ENCODE results near the gene MPZL3. TPM values are rescaled to one million over a fixed set of nuclear protein-coding genes. Genes with fewer than 3 reads are reported as not detected.

Gene MPZL3
- total and polyA plus RNA-seq, 2 donors: 1.4 to 4.7 TPM

DNA sequence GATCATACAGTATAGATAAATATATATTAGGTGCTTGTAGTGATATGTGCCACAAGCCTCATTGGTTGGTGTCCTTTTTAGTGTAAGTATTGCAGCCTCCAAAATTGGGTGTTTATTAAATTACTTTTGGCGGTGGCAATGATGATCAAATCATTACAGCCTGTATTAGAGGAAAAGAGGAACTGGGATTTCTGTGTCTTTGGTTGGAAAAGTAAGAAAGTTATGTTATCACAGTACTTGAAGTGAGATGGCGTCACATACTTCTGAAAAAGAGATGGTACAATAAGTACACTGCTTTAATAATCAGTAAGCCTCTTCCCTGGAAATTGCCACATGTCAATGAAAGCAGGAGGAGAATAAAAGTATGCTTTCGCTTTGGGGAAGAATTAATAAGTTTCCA is 523 bp upstream of the MPZL3 start:
- WGBS: 69% methylated on average over 3 of the region's 3 CpGs
- no peak for DNase-seq (ENCODE audit: extremely low spot score)
- no peaks in the 10 kb centered on the region for H3K4me1 ChIP-seq (ENCODE audit: insufficient read depth)
- no peak overlapping the region for H3K4me3 ChIP-seq (ENCODE audit: low read depth, low read length)
- H3K27ac ChIP-seq (ENCODE audit: low read depth): no peak overlapping the region
- no peaks in the 10 kb centered on the region for H3K36me3 ChIP-seq (ENCODE audit: insufficient read depth)

DNA sequence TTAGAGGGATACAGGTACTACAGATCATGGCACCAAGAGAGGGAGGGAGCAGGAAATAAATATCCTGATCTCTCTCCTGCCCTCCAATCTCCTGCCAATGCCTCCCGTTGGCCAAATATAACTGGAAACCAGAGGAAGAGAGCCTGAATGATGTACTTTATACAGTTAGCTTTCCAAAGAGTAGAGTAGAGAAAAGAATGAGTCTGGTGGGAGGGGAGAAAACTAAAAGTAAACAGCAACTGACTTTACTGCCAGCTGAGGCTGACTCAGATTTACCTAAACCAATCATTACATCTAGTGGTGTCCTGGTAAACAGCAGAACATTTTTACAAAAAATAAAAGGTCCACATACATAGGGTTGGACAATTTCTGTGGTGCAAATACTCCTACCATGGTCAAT is 5.1 kb downstream of the MPZL3 start:
- 59% methylated on average over 1 of the region's 1 CpG for whole genome bisulfite sequencing
- no peak overlapping the region for H3K27ac ChIP-seq (ENCODE audit: low read depth)

GRCh38 chr11:118245936-118246562 is 6.1 kb downstream of the MPZL3 start:
- no peaks in the 10 kb centered on the region for H3K36me3 ChIP-seq (ENCODE audit: insufficient read depth)
- H3K4me1 ChIP-seq (ENCODE audit: insufficient read depth): peaks cover 1% of the 10 kb centered on the region
- DNase-seq (ENCODE audit: extremely low spot score): no peak
- H3K27ac ChIP-seq (ENCODE audit: low read depth): no peak overlapping the region
- WGBS: 93% methylated on average over 3 of the region's 3 CpGs
- H3K4me3 ChIP-seq (ENCODE audit: low read depth, low read length): no peak overlapping the region

More for the DNA sequence above, 5.1 kb downstream of the MPZL3 start:
- Histone ChIP-seq H3K4me3 (ENCODE audit: low read depth, low read length) (no peak overlapping the region), H3K4me1 (ENCODE audit: insufficient read depth) (peaks cover 1% of the 10 kb centered on the region), H3K36me3 (ENCODE audit: insufficient read depth) (no peaks in the 10 kb centered on the region)
- no peak for DNase-seq (ENCODE audit: extremely low spot score)

- 78% methylated on average over 3 of the region's 3 CpGs for WGBS
- no peak overlapping the region for H3K4me3 ChIP-seq (ENCODE audit: low read depth, low read length)
Observed at GRCh38 chr11:118243993-118244762, 8.0 kb downstream of the MPZL3 start.

DNA sequence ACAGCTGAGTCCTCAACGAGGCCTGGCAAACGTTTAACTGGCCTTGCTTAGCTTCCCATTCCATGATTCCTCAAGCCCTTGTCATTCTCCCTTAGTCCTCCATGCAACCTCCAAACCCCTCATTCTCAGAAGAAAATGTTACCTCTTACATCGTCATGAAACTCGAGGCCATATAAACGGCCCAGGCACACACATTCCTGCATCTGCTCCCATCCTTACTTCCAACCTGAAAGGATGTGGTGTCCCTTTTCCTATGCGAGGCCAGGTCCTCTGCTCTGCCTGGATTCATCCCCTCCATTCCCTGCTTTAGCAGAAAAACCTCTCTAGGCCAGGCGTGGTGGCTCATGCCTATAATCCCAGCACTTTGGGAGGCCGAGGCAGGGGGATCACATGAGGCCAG is 9.0 kb downstream of the MPZL3 start:
- Histone ChIP-seq H3K36me3 (ENCODE audit: insufficient read depth) (no peaks in the 10 kb centered on the region), H3K4me1 (ENCODE audit: insufficient read depth) (peaks cover 1% of the 10 kb centered on the region), H3K4me3 (ENCODE audit: low read depth, low read length) (no peak overlapping the region), H3K27ac (ENCODE audit: low read depth) (no peak overlapping the region)
- no peak for DNase-seq (ENCODE audit: extremely low spot score)
- WGBS: 57% methylated on average over 8 of the region's 8 CpGs

More at GRCh38 chr11:118243993-118244762, 8.0 kb downstream of the MPZL3 start:
- Histone ChIP-seq H3K36me3 (ENCODE audit: insufficient read depth) (no peaks in the 10 kb centered on the region), H3K27ac (ENCODE audit: low read depth) (no peak overlapping the region), H3K4me1 (ENCODE audit: insufficient read depth) (peaks cover 1% of the 10 kb centered on the region)
- DNase-seq (ENCODE audit: extremely low spot score): no peak

DNA sequence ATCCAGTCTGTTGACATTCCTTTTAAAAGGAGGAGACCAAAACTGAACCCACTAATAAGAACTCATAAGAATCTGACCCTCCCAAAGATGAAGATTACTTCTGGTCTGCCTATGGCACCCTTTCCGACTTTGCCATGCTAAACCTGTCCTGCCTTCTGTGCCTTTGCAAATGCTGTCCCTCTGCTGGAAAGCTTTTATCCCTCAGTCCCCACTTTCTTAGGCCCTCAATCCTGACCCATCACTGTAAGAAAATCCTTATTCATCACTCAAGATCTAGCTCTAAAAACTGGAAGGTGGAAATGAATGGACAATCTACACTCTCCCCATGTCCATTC is 10.4 kb downstream of the MPZL3 start:
- Histone ChIP-seq H3K4me1 (ENCODE audit: insufficient read depth) (peaks cover 1% of the 10 kb centered on the region), H3K27ac (ENCODE audit: low read depth) (peak overlapping the region; percentile 66), H3K4me3 (ENCODE audit: low read depth, low read length) (no peak overlapping the region), H3K36me3 (ENCODE audit: insufficient read depth) (no peaks in the 10 kb centered on the region)
- DNase-seq (ENCODE audit: extremely low spot score): no peak
- WGBS: 68% methylated on average over 1 of the region's 1 CpG

GRCh38 chr11:118240999-118241763 is 11.0 kb downstream of the MPZL3 start:
- WGBS: 58% methylated on average over 9 of the region's 9 CpGs
- peak; percentile 66 for DNase-seq (ENCODE audit: extremely low spot score)
- H3K27ac ChIP-seq (ENCODE audit: low read depth): peak overlapping the region; percentile 73
- no peaks in the 10 kb centered on the region for H3K36me3 ChIP-seq (ENCODE audit: insufficient read depth)
- no peak overlapping the region for H3K4me3 ChIP-seq (ENCODE audit: low read depth, low read length)
- peaks cover 1% of the 10 kb centered on the region for H3K4me1 ChIP-seq (ENCODE audit: insufficient read depth)

DNA sequence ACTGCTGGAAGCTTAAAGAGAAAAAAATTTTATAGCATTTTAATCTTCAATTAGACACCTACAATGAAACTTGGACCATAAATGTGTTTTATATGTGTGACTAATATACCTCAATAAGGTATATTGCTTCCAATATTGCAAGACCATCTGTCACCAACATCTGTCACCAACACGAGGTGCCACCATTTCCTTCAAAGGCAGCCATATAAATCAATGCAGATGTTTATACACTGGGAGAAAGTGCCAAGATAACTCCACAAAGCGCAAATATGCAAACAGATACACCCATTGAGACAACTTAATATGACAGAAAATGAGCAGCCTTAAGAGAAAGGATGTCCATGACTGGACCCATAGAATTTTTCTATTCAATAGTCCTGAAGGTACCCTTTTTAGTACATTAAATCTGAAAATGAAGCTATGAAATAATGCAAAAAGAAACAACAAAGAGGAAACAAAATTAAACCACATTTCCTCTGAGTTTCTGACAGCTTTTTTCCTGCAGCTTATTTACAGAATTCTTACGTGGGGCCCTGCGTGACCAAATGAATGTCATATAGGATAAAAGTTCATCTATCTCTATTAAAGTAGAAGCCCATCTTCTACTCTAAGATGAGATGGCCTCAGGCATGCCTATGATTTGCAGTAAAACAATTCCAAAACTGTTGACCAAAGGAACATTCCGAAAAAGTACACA is 12.5 kb downstream of the MPZL3 start:
- H3K4me1 ChIP-seq (ENCODE audit: insufficient read depth): no peaks in the 10 kb centered on the region
- no peak overlapping the region for H3K27ac ChIP-seq (ENCODE audit: low read depth)
- WGBS: 66% methylated on average over 5 of the region's 5 CpGs
- no peak for DNase-seq (ENCODE audit: extremely low spot score)
- no peak overlapping the region for H3K4me3 ChIP-seq (ENCODE audit: low read depth, low read length)
- H3K36me3 ChIP-seq (ENCODE audit: insufficient read depth): no peaks in the 10 kb centered on the region

GRCh38 chr11:118238929-118239328 is 13.2 kb downstream of the MPZL3 start:
- no peak for DNase-seq (ENCODE audit: extremely low spot score)

DNA sequence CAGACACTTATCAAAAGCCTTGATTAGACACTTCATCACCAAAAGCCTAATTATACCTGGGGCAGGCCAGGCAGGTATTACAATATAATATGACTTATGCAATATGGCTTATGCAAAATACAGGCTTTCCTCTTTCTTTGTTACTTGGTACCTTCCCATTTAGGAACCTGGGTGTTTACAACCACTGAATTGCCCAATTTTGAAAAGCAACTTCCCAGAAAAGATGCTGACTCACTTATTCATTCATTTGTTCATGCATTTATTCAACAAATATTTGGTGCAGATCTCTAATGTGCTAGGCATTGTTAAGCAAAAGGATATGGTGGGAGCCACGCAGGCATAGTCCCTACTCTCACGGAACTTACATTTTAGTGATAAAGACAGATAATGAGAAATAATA is 13.7 kb downstream of the MPZL3 start:
- Histone ChIP-seq H3K4me3 (ENCODE audit: low read depth, low read length) (no peak overlapping the region), H3K4me1 (ENCODE audit: insufficient read depth) (no peaks in the 10 kb centered on the region), H3K27ac (ENCODE audit: low read depth) (no peak overlapping the region), H3K36me3 (ENCODE audit: insufficient read depth) (no peaks in the 10 kb centered on the region)
- DNase-seq (ENCODE audit: extremely low spot score): no peak
- 90% methylated on average over 2 of the region's 2 CpGs for WGBS

More at GRCh38 chr11:118238929-118239328, 13.2 kb downstream of the MPZL3 start:
- Histone ChIP-seq H3K4me1 (ENCODE audit: insufficient read depth) (no peaks in the 10 kb centered on the region), H3K36me3 (ENCODE audit: insufficient read depth) (no peaks in the 10 kb centered on the region), H3K4me3 (ENCODE audit: low read depth, low read length) (no peak overlapping the region), H3K27ac (ENCODE audit: low read depth) (no peak overlapping the region)
- 82% methylated on average over 1 of the region's 1 CpG for WGBS

DNA sequence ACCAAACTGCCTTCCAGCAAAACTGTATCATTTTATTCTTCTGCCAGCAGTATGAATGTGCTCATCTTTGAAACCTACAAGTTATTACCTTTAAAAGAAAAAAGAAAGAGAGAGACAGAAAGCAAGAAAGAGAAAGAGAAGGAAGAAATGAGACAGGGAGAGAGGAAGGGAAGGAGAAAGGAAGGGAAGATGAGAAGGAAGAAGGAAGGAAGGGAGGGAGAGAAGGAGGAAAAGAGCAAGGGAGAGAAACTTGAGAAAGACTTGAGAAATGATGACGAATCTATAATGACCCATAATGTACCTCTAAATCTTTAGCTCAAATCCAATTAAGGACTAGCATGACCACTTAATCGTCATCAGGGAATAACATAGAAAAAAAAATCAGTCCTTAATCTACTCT is 16.0 kb downstream of the MPZL3 start:
- no peak for DNase-seq (ENCODE audit: extremely low spot score)
- no peaks in the 10 kb centered on the region for H3K36me3 ChIP-seq (ENCODE audit: insufficient read depth)
- no peaks in the 10 kb centered on the region for H3K4me1 ChIP-seq (ENCODE audit: insufficient read depth)
- no peak overlapping the region for H3K4me3 ChIP-seq (ENCODE audit: low read depth, low read length)
- 58% methylated on average over 2 of the region's 2 CpGs for WGBS
- no peak overlapping the region for H3K27ac ChIP-seq (ENCODE audit: low read depth)

DNA sequence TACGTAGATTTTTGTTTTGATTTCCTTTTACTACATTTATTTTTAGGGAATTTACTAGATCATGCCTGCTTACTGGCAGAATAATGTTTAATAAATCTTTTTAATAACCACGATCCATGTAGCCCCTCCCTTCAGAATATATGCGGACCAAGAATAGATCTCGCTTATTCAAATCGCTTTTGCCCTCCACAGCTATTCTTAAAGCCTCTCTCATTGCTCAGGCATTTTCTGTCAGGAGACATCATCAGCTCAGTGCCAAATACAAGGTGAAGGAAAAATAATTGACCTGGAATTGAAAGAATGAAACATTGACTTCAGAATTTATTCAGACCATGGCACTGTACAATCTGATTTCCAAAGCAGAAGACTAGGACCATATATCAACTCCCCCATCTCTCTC is 17.3 kb downstream of the MPZL3 start:
- H3K4me1 ChIP-seq (ENCODE audit: insufficient read depth): no peaks in the 10 kb centered on the region
- no peak for DNase-seq (ENCODE audit: extremely low spot score)
- H3K4me3 ChIP-seq (ENCODE audit: low read depth, low read length): no peak overlapping the region
- H3K36me3 ChIP-seq (ENCODE audit: insufficient read depth): no peaks in the 10 kb centered on the region
- H3K27ac ChIP-seq (ENCODE audit: low read depth): no peak overlapping the region
- 86% methylated on average over 5 of the region's 5 CpGs for WGBS

DNA sequence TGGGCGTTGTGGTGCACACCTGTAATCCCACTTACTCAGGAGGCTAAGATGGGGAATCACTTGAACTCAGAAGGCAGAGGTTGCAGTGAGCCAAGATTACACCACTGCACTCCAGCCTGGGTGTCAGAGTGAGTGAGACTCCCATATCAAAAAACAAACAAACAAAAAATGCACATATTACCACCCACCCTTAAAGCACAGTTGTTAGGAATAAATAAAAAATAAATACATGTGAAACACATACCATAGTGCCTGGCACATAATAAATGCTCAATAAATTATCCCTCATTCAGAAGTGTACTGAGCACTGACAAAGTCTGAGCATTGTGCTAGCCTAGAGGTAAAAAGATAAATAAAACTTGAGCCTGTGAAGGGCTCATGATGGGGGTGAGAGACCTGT is 18.3 kb downstream of the MPZL3 start:
- no peak for DNase-seq (ENCODE audit: extremely low spot score)
- no peaks in the 10 kb centered on the region for H3K4me1 ChIP-seq (ENCODE audit: insufficient read depth)
- WGBS: 79% methylated on average over 1 of the region's 1 CpG
- H3K36me3 ChIP-seq (ENCODE audit: insufficient read depth): no peaks in the 10 kb centered on the region
- no peak overlapping the region for H3K4me3 ChIP-seq (ENCODE audit: low read depth, low read length)
- no peak overlapping the region for H3K27ac ChIP-seq (ENCODE audit: low read depth)
